Hypothalamus (tissue), 51 donors: ENCODE measurements around the gene B3GAT2.

Source experiments
- DNase-seq, 51 donors: peaks; one replicate each; lab custom pipeline; 2025; lab: John Stamatoyannopoulos, UW

Gene B3GAT2

GRCh38 chr6:70901324-70901723, 55.5 kb downstream of the B3GAT2 start:
- no peak for DNase-seq

- DNase-seq = no peak
Observed at GRCh38 chr6:70900047-70900446, 56.8 kb downstream of the B3GAT2 start.

GRCh38 chr6:70894001-70894400, 62.9 kb downstream of the B3GAT2 start:
- DNase-seq = no peak

- DNase-seq = no peak
Observed at GRCh38 chr6:70889270-70889669, 67.6 kb downstream of the B3GAT2 start.

- DNase-seq = no peak
Observed at GRCh38 chr6:70886661-70887060, 70.2 kb downstream of the B3GAT2 start.

- no peak for DNase-seq
Observed at GRCh38 chr6:70886071-70886470, 70.8 kb downstream of the B3GAT2 start.

- DNase-seq = peak in 38 of 51 donors; percentile 2 to 67 (median 28)
Observed at GRCh38 chr6:70884074-70884983, 72.5 kb downstream of the B3GAT2 start.

GRCh38 chr6:70879496-70879895, 77.4 kb downstream of the B3GAT2 start:
- DNase-seq = no peak

GRCh38 chr6:70874181-70874913, 82.5 kb downstream of the B3GAT2 start:
- no peak for DNase-seq

- DNase-seq = no peak
Observed at GRCh38 chr6:70872469-70872868, 84.4 kb downstream of the B3GAT2 start.

- no peak for DNase-seq
Observed at GRCh38 chr6:70864401-70864800, 92.5 kb downstream of the B3GAT2 start.

GRCh38 chr6:70863343-70863742, 93.5 kb downstream of the B3GAT2 start:
- DNase-seq = no peak

- DNase-seq = no peak
Observed at GRCh38 chr6:70860920-70861319, 95.9 kb downstream of the B3GAT2 start.

- DNase-seq = no peak
Observed at GRCh38 chr6:70860045-70860444, 96.8 kb downstream of the B3GAT2 start.

GRCh38 chr6:70857387-70858077, 99.3 kb downstream of the B3GAT2 start:
- no peak for DNase-seq

- DNase-seq = no peak
Observed at GRCh38 chr6:70852667-70853246, 104.1 kb downstream of the B3GAT2 start.

- no peak for DNase-seq
Observed at GRCh38 chr6:70849348-70850069, 107.4 kb downstream of the B3GAT2 start.

- DNase-seq = no peak
Observed at GRCh38 chr6:70847106-70848084, 109.5 kb downstream of the B3GAT2 start.
